Mesodermal cell (in vitro differentiated cells): ENCODE measurements around the gene HDAC4.

Source experiments
- H3K27ac ChIP-seq: 2 replicates; pipeline ENCODE4 v1.7.0; 2013; ENCODE audit warnings: mild to moderate bottlenecking, low read depth, low read length, moderate library complexity; ENCODE audit not compliant: severe bottlenecking
- H3K36me3 ChIP-seq: 2 replicates; pipeline ENCODE4 v1.7.1; 2013; ENCODE audit warnings: mild to moderate bottlenecking, low read length, moderate library complexity; ENCODE audit not compliant: control insufficient read depth, insufficient read depth
- H3K4me1 ChIP-seq: one replicate; pipeline ENCODE4 v1.7.1; 2013; ENCODE audit warnings: mild to moderate bottlenecking, low read length; ENCODE audit not compliant: insufficient read depth, control insufficient read depth, poor library complexity, severe bottlenecking
- H3K4me3 ChIP-seq: 2 replicates; pipeline ENCODE4 v1.7.0; 2013; ENCODE audit warnings: low read length, control low read depth, mild to moderate bottlenecking; ENCODE audit not compliant: insufficient read depth, poor library complexity, severe bottlenecking; ENCODE audit errors: extremely low read depth
- H3K9me3 ChIP-seq: 2 replicates; pipeline ENCODE4 v1.7.1; 2013; ENCODE audit warnings: mild to moderate bottlenecking, low read length, moderate library complexity; ENCODE audit not compliant: control insufficient read depth
- WGBS, 2 experiments: methylation state at CpG; one replicate each; pipeline ENCODE4 v1.1.5; 2013; ENCODE audit warnings: missing lambda C conversion rate in 2 of 2; ENCODE audit not compliant: insufficient coverage in 2 of 2; 5-methylcytosine and 5-hydroxymethylcytosine counted together

The HDAC4 gene

DNA sequence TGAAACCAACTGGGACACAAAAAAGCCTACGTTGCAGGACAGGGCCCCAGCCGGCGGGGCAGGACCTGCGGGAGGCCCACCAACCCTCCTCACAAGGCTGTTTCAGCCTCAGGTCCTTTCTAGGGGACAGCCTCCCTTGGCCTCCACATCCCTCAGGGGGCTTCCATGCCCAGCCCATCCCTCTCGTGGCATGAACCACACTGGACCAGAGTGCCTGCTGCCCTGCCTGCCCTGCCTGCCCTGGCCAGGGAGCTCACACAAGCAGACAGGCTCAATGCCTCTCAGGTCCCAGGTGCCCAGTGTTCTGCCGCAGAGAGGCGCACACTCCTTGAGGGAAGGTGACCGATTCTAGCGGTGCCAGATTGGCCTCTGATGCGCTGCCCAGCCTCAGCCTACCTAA, 57.4 kb downstream of the HDAC4 start:
- Histone ChIP-seq H3K4me3 (no peak overlapping the region), H3K4me1 (no peaks in the 10 kb centered on the region), H3K9me3 (no peaks in the 10 kb centered on the region), H3K27ac (no peak overlapping the region), H3K36me3 (peaks cover 3% of the 10 kb centered on the region)
- 96 to 97% methylated on average over 10 of the region's 10 CpGs for WGBS, 2 experiments

DNA sequence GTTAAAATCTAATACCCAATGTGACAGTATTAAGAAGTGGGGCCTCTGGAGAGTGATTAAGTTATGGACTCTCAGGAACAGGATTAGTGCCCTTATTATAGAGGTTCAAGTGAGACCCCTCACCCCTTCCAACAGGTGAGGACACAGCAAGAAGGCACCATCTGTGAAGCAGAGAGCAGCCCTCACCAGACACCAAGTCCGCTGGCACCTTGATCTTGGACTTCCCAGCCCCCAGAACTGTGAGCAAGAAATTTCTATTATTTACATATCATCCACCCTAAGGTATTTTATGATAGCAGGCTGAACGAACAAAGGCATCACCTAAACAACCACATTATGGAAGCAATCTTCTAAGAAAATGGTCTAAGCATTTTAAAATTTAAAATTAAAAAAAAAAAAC, 59.0 kb downstream of the HDAC4 start:
- Histone ChIP-seq H3K36me3 (no peaks in the 10 kb centered on the region), H3K9me3 (no peaks in the 10 kb centered on the region), H3K4me3 (no peak overlapping the region), H3K27ac (no peak overlapping the region), H3K4me1 (no peaks in the 10 kb centered on the region)
- WGBS, 2 experiments = 80% methylated on average over 1 of the region's 2 CpGs; no CpG with 5 or more reads in 1 of the 2 experiments

DNA sequence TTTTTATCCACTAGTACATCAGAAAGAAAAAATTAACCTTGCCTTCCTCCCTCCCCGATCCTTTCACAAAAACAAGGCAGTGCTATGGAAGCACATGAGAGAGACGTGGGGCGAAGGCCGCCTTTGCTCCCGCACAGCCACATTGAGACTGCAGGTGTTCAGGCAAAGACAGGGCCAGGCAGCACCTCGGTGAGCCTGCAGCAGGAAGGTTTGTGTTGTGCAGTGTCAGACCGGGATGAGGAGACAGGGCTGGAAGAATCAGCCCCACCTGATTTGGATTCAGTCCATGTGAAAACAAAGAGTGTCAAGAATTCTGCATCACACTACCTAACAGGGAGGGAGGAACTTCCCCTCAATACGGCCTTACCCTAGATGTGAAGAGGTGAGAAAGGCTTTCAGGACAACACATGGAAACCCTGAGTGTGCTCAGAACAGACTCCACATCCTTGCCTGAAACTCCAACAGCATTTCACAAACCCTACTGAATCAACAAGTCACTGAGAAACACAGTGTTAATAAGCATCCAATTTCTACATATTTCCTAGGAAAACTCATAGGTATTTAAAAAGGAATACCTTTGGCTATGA, 59.6 kb downstream of the HDAC4 start:
- 92 to 100% methylated on average over 5 to 7 of the region's 8 CpGs for WGBS, 2 experiments
- no peaks in the 10 kb centered on the region for H3K36me3 ChIP-seq
- no peak overlapping the region for H3K4me3 ChIP-seq
- H3K4me1 ChIP-seq = no peaks in the 10 kb centered on the region
- no peaks in the 10 kb centered on the region for H3K9me3 ChIP-seq
- H3K27ac ChIP-seq = no peak overlapping the region

DNA sequence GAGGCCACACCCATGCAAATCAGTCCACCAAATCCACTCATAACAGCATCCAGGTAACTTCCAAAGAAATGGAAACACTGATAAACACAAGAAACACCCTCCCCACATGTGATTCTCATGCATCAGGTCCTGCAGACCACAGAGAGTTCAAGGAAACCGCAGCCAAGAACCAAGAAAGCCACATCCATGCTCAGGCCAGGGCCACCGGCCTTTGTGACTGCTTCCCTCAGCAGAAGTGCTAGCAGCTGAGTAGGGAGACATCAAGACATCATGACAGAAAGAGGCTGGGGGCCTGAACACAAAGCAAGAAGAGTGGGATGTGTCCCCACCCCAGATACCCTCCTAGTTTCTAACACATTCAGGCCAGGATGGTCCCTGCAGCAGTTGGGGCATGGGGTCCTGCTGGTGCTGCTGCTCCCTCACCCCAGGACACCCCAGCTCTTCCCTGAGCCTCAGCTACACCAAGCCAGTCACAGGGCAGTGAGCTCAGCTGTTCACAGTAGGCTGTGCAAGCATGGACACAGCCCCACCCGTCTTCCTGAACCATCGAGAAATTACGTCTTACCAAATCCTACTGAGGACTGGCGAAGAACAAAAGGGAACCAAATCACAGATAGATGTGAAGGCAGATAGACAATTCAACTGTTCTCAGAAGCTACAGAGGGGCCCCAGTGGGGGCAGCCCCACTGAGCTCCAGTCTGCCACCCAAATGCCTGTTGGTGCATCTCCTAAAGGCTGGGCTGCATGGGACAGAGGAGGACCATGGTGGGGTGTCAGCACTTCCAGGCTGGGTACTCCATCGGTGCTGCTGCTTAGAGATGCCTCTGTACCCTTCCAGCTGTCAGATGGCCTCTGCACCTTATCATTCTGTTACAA, 60.9 kb downstream of the HDAC4 start:
- Histone ChIP-seq H3K4me1 (no peaks in the 10 kb centered on the region), H3K27ac (no peak overlapping the region), H3K36me3 (no peaks in the 10 kb centered on the region), H3K9me3 (no peaks in the 10 kb centered on the region), H3K4me3 (no peak overlapping the region)
- 92 to 96% methylated on average over 5 to 7 of the region's 7 CpGs for WGBS, 2 experiments

DNA sequence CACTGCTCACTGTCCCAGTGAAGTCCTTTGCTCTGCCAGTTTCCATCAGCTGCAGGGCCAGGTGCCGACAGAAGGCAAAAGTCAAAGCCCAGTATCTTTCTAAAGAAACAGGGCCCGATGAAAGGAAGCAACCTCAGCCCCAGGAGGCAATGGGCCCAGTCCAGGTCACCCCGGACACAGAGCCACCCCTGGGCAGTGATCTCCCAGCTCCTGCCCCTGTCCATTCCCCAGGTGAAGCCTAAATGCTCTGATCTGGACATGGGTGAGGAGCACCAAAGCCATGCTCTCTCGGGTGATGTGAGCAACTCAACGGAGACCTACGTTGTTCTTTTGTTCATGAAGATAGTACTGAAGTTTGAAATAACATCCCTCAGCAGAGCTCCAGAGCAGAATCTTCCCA, 61.6 kb downstream of the HDAC4 start:
- no peaks in the 10 kb centered on the region for H3K9me3 ChIP-seq
- H3K27ac ChIP-seq = no peak overlapping the region
- H3K4me1 ChIP-seq = no peaks in the 10 kb centered on the region
- H3K36me3 ChIP-seq = no peaks in the 10 kb centered on the region
- no peak overlapping the region for H3K4me3 ChIP-seq
- WGBS, 2 experiments = 83 to 92% methylated on average over 2 to 6 of the region's 6 CpGs

DNA sequence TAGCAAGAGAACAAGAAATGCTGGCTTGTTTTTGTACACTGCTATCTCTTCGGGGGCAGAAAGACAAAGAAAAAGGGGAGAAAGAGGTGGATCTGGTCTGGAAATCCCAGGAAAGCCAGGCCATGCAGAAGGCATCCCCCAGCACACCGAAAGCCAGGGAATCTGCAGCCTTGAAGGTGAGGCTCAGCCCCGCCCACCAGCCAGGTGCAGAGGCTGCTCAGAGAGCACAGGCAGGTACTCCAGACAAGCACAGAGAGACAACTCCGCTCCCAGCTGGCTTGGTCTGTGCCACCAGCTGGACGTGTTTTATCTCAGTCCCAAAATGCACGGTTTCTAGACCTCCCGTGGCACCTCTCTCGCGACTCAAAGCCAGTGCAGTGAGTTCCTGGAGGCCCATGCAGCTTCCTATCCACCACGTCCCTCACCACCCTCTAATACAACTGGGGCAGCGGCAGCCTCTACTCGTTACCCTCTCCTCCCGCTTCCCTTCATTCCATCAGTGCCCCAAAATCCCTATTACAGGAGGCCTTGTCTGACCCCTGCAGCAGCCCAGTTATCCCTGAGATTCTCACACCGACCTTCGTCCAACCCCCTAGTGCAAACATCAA, 62.8 kb downstream of the HDAC4 start:
- Histone ChIP-seq H3K4me1 (no peaks in the 10 kb centered on the region), H3K36me3 (no peaks in the 10 kb centered on the region), H3K4me3 (no peak overlapping the region), H3K9me3 (no peaks in the 10 kb centered on the region), H3K27ac (no peak overlapping the region)
- 87 to 88% methylated on average over 15 of the region's 15 CpGs for WGBS, 2 experiments

DNA sequence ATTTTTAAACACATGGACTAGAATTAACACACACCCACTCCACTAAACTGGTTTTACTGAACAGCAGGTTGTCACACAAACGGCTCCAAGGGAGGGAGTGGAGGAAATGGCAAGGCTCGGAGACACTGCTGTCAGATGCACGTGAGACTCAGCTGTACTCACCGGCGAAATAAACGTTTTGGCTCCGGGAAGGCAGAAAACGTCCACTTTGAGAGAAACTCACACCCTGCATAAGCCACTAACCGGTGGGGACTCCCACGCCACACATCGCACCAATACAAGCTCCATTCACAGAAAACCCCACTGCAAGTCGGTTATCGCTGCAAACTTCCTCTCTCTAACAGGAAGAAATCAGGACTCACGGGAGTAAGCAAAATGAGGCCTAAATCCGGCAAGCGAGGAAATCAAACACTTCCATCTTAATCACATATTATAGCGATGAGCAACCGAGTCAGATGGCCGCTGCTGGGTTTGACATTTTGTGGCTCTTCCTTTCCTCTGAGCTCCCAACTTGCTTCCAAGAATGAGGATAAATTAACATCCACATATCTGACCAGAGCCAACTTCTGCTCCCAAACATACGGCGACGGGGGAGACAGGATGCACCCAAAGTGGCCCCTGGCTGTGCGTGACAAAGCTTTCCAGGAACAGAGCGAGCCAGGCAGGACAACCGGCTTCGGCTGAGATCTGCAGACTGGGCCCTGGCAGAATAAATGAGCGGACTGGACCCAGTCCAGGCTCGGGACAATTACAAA, 63.5 kb downstream of the HDAC4 start:
- 90 to 93% methylated on average over 24 to 28 of the region's 28 CpGs for WGBS, 2 experiments
- Histone ChIP-seq H3K4me3 (no peak overlapping the region), H3K36me3 (no peaks in the 10 kb centered on the region), H3K4me1 (no peaks in the 10 kb centered on the region), H3K27ac (no peak overlapping the region), H3K9me3 (no peaks in the 10 kb centered on the region)

DNA sequence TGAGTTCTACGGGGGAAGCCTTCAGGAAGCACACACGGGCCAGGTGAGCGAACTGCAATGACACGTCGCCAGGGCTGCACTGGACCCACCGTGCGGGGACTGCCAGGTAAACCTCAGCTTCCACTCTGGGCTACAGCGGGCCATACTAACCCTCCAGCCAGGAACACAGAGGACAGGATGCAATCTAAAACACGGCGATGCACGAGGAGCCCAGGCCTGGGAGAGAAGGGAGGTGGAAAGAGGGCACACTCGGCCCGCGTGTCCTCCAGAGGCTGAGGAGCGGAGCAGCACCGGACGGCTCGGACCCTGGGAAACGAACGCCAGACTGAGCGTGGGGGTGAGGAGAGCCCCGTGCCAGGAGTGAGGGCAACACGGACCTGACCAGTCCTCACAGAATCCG, 69.3 kb downstream of the HDAC4 start:
- H3K4me3 ChIP-seq = no peak overlapping the region
- no peaks in the 10 kb centered on the region for H3K9me3 ChIP-seq
- H3K4me1 ChIP-seq = peaks cover 24% of the 10 kb centered on the region
- no peaks in the 10 kb centered on the region for H3K36me3 ChIP-seq
- 92 to 95% methylated on average over 22 to 24 of the region's 24 CpGs for WGBS, 2 experiments
- no peak overlapping the region for H3K27ac ChIP-seq

DNA sequence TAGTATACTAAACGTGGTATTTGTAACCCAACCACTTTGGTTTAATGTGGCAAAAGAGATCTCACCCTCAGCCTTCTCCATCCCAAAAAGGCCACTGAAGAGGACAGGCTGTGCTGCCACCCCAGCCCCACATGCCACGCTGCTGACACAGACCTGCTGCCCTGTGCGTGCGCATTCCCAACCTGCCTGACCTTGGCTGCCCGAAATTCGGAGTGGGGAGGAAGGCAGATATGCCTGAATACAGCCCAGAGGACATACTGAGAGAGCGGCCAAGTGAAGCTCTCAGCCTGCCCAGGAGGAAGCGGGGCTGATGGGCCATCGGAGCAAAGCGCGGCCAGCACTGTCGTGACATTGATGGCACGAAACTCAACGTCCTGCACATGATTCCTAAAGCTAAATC, 70.0 kb downstream of the HDAC4 start:
- no peaks in the 10 kb centered on the region for H3K36me3 ChIP-seq
- no peak overlapping the region for H3K27ac ChIP-seq
- no peak overlapping the region for H3K4me3 ChIP-seq
- 97% methylated on average over 13 of the region's 14 CpGs for WGBS, 2 experiments
- no peaks in the 10 kb centered on the region for H3K9me3 ChIP-seq
- H3K4me1 ChIP-seq = peaks cover 24% of the 10 kb centered on the region

DNA sequence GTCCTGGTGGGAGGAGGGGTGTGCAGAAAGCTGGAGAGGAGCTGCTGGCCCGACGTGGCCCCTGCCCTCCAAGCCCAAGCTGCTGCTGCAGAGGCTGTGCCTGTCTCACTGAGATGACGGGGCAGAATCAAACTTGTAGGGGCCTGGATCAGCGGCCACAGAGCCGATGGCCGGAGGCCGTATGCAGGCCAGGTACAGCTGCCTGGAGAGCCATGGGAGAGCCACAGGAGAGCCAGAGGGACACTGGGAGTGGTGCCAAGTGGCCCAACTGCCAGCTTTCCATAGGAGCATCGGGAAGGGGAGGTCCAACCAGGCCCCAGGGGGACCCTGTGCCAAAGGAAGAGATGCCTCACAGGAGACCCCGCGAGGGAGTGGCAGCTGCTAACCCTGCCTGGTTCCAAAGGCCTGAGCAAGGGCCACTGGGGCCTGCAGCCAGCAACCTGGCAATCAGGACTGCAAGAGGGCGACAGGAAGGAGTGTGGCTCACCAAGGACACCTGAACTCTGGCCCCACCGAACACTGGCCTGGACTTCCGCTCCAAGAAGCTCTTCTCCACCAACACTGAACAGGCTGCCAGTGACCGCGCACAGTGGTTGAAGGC, 70.7 kb downstream of the HDAC4 start:
- no peak overlapping the region for H3K27ac ChIP-seq
- peaks cover 24% of the 10 kb centered on the region for H3K4me1 ChIP-seq
- WGBS, 2 experiments = 83 to 88% methylated on average over 12 to 14 of the region's 15 CpGs
- no peaks in the 10 kb centered on the region for H3K9me3 ChIP-seq
- no peak overlapping the region for H3K4me3 ChIP-seq
- no peaks in the 10 kb centered on the region for H3K36me3 ChIP-seq
